Stimulated activated CD8-positive, alpha-beta memory T cell treated with anti-CD3 and anti-CD28 coated beads, Interleukin-2, amount 100 ng/mL, for 1 hour (primary cell): ENCODE data around the gene MPZL3.

Experiments
- DNase-seq, 2 donors: peaks; one replicate each; pipeline ENCODE4 v3.0.0-alpha.2; 2020; ENCODE audit warnings: low read depth in 2 of 2

MPZL3 gene

DNA sequence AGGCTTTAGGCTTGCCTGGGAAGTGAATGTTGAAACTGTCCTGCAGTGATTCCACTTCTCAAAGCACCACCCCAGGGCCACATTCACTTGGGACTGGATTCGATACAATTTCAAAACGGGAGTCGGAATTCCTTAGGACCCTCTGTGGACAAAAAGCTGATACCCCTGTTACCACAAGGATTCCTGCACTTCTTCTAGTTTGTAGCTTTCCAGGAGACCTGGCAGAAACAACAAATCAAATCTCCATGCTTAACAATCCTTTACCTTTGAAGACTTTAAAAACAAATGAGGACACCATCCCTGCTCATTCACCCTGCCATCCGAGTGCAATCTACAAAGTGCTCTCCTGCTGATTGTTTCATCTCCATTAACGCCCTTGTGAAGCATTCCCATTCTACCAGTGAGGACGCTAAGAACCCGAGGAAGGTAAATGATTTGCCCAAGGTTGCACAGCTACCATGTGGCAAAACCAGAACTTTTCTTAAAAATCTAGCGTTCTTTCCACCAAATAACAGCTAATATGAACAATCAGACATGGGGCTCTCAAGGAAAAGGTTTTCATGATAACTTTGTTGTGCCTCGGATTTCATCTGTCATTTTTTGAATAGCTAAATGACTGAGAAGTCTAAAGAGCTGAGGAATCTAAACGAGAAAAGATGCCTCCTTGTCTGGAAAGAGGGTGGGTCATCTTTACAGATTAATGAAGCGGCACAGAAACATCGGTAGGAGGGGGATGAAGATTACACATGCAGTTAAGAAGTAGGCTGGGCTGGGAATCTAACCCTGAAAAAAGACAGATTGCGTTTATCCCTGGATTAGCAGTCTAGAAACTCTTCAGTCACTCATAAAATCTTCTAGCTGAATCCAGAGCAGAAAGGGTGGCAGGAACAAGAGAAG, 12.7 kb upstream of the MPZL3 start:
- DNase-seq, result no peak

DNA sequence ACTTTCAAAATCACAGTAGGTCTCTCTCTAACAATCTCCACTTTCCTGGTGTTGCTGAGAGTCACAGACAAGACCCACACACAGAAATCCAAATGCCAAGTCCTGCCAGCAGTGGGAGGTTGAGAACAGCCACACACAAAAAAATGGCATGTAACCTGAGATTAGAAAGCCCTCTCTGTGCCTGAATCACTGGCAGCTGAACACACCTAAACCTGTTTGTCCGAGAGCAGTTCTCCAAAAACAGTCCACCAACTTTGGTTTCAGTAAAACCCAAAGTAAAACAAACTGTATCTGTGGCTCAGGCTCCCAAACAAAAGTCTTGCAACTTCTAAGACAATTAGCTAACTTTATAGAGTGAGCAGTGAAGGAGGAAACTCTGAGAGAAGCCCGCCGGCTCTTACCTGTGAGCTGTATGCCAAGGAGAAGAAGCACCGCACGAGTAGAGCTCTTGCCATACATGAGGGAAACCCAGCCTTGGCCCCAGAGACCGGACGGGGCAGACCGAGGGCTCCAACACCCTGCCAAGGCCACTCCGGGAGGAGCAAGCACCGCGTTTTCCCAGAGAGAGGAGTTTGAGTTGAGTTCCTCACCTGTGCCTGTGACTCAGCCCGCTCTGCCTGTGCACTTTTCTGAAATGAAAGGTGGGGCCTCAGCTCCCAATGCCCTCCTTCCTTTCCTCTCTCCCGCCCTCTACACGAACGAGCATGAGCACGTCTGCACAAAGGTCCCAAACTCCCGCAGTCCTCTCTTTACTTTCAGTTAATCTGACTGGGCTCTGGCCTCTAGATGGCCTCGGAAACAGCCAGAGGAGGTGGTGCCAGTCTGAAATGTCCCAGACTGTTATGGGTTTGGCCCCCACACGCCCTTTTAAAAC, 11.8 kb upstream of the MPZL3 start, which contains the start of gene MPZL2:
MPZL2 (minus strand) TSS at position 603 of the 874 bp plus-strand sequence; CDS start at position 459, 144 bp downstream.
- DNase-seq, result no peak

DNA sequence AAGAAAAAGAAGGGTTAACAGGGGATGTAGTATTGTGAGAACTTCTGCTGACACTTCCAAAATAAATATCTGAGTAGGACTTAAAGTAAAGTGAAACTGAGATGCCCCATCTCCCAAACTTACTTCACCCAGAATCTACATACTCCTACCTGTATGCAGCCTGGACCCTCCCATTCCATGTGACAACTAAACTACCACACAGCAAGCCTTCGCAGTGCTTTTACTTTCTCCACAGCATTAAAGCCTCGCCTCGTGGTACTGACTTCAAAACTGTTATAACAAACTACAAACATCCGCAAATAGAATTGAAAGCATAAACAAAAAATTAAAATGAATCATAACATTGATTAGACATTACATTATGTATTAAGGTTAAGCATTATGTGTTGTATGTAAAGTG, 10.9 kb upstream of the MPZL3 start:
- no peak for DNase-seq

DNA sequence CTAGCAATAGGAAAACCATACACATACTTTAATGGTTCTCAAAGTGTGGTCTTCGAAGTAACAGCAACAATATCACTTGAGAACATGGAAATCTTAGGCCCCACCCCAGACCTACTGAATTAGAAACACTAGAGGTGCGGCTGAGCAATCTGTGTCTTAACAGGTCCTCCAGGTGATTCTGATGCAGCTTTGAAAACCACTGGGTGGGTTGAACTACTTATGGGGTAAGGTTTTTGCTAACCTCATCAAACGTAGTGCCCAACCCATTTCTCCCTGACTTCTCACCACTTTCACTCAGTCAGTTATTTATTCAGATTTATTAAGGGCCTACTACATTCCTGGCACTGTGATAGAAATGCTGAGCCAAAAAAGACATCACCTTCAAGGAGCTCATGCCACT, 8.2 kb upstream of the MPZL3 start:
- DNase-seq, result no peak

DNA sequence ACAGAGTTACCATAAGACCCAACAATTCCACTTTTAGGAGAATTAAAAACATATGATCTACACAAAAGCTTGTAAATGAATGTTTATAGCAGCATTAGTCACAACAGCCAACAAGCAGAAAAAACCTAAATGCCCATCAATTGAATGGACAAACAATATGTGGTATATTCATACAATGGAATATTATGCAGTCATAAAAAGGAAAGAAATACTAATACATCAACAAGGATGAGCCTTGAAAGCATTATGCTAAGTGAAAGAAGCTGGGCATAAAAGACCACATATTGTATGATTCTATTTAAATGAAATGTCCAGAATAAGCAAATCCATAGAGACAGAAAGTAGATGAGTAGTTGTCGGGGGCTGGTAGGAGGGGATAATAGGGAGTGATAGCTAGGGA, 7.0 kb upstream of the MPZL3 start:
- no peak for DNase-seq

DNA sequence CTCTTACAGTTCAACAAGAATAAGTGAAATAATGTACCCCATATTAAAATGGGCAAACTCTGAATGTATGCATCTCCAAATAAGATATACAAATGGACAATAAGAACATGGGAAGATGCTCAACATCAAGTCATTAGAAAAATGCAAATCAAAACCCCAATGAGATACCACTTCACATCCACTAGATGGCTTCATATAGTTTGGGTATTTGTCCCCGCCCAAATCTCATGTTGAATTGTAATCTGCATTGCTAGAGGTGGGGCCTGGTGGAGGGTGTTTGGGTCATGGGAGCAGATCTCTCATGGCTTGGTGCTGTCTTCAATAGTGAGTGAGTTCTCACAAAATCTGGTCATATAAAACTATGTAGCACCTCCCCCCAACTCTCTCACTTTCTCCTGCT, 6.2 kb upstream of the MPZL3 start:
- DNase-seq, result no peak

DNA sequence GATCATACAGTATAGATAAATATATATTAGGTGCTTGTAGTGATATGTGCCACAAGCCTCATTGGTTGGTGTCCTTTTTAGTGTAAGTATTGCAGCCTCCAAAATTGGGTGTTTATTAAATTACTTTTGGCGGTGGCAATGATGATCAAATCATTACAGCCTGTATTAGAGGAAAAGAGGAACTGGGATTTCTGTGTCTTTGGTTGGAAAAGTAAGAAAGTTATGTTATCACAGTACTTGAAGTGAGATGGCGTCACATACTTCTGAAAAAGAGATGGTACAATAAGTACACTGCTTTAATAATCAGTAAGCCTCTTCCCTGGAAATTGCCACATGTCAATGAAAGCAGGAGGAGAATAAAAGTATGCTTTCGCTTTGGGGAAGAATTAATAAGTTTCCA, 523 bp upstream of the MPZL3 start:
- no peak for DNase-seq

DNA sequence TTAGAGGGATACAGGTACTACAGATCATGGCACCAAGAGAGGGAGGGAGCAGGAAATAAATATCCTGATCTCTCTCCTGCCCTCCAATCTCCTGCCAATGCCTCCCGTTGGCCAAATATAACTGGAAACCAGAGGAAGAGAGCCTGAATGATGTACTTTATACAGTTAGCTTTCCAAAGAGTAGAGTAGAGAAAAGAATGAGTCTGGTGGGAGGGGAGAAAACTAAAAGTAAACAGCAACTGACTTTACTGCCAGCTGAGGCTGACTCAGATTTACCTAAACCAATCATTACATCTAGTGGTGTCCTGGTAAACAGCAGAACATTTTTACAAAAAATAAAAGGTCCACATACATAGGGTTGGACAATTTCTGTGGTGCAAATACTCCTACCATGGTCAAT, 5.1 kb downstream of the MPZL3 start:
- no peak for DNase-seq

DNA sequence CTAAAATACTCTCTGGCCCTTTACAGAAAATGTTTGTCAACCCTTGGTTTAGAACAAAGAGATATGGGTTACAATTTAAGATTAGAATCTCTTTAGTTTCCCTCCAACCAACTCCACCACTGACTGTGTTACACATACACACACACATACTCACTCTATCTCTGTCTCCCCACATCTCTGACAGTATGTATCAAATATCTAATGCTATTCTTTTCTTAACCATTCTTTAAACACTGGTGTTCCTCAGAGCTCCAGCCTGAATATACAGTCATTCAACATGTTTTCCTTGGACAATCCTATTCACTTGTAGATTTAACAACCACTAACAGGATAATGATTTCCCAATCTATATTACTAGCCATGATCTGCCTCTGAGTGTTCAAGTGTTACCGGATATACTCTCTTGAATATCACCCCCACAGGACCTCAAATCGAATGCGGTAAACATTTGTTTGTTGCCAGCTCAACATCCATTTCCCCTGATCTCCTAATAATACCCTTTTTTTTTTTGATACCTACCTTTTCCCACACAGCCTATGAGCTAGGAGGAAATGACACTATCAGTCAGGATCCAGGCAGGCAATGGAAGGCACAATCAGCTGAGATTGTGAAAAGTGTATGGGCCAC, 6.1 kb downstream of the MPZL3 start:
- no peak for DNase-seq

DNA sequence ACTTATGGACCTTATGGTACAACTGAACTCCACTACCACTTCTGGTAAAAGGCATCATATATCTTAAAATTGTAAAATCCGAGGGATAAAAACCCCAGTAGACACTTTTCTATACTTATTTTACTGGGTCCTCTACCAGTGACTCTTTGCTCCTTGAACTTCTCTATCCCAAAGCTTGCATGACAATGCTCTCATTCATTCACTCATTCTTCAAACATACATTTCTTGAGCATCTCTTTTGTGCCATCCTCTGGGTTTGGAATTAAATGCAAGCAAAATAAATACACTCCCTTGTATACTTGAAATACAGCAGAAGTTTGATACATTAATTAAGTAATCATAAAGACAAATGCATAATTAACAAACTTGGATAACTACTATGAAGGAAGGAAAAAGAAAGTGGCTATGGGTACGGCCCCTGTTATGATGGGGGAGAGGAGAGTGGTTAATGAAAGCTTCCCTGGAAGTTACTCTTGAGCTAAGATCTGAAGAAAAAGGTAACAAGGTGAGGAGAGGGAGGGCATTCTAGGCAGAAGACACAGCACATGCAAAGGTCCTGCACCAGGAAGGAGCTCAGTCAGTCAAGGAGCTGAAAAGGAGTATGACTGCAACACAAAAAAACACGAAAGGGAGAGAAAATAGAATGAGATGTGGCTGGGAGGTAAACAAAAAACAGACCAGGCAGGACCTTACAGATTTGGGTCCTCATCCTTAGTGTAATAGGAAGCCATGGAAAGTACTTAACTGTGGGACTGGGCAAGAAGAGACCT, 8.0 kb downstream of the MPZL3 start:
- DNase-seq, result no peak

DNA sequence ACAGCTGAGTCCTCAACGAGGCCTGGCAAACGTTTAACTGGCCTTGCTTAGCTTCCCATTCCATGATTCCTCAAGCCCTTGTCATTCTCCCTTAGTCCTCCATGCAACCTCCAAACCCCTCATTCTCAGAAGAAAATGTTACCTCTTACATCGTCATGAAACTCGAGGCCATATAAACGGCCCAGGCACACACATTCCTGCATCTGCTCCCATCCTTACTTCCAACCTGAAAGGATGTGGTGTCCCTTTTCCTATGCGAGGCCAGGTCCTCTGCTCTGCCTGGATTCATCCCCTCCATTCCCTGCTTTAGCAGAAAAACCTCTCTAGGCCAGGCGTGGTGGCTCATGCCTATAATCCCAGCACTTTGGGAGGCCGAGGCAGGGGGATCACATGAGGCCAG, 9.0 kb downstream of the MPZL3 start:
- DNase-seq, result no peak

DNA sequence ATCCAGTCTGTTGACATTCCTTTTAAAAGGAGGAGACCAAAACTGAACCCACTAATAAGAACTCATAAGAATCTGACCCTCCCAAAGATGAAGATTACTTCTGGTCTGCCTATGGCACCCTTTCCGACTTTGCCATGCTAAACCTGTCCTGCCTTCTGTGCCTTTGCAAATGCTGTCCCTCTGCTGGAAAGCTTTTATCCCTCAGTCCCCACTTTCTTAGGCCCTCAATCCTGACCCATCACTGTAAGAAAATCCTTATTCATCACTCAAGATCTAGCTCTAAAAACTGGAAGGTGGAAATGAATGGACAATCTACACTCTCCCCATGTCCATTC, 10.4 kb downstream of the MPZL3 start:
- no peak for DNase-seq

DNA sequence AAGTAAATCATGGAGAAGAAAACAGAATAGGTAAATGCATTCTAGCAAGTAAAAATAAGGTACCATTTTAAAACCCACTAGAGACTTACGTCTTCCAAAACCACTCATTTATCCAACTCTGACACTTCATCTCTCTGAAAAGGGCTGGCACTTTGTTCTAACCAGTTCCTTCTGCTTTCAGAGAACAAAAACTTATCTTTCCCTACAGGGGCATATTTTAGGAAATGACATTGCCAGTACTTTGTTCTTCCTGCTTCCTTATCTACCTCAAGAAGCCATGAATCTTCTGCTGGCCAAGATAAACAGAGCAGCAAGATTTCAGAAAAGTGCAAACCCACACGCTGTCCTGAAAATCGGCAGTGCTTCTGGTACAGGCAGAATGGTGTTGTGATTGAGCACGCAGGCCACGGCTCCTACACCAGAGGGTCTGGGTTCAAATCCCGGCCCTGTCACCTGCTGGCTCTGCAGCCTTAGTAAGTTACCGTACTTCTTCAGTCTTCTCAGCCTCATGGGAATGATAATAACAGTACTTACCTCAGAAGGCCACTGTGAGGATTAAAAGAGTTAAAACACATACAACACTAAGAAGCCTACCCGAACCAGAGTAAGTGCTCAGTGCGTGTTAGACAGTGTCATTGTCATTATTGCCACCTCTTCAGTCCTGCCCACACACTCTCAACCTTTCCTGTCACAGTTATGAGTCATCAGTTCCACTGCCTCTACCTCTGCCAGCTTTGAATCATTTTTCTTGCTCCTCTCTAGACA, 11.0 kb downstream of the MPZL3 start:
- DNase-seq, result peak; percentile 41 to 48

DNA sequence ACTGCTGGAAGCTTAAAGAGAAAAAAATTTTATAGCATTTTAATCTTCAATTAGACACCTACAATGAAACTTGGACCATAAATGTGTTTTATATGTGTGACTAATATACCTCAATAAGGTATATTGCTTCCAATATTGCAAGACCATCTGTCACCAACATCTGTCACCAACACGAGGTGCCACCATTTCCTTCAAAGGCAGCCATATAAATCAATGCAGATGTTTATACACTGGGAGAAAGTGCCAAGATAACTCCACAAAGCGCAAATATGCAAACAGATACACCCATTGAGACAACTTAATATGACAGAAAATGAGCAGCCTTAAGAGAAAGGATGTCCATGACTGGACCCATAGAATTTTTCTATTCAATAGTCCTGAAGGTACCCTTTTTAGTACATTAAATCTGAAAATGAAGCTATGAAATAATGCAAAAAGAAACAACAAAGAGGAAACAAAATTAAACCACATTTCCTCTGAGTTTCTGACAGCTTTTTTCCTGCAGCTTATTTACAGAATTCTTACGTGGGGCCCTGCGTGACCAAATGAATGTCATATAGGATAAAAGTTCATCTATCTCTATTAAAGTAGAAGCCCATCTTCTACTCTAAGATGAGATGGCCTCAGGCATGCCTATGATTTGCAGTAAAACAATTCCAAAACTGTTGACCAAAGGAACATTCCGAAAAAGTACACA, 12.5 kb downstream of the MPZL3 start:
- DNase-seq, result no peak

DNA sequence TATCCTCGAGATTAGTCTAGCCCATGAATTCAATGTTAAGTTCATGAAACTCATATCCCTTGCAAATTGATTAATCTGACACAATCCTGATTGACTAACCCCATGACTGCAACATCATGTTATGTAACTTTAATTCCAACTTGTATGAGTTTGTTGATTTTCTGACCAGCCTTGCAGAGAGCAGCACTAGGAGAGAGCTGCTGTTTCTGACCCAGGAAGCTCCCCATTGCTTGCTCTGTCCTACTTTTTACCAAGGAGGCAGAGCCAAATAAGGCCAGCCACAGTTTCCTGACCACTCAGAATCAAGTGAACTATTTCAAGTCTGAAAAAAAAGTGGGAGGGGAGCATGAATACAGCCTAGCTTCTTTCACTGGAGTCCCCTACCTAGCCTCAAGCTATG, 13.2 kb downstream of the MPZL3 start:
- no peak for DNase-seq

DNA sequence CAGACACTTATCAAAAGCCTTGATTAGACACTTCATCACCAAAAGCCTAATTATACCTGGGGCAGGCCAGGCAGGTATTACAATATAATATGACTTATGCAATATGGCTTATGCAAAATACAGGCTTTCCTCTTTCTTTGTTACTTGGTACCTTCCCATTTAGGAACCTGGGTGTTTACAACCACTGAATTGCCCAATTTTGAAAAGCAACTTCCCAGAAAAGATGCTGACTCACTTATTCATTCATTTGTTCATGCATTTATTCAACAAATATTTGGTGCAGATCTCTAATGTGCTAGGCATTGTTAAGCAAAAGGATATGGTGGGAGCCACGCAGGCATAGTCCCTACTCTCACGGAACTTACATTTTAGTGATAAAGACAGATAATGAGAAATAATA, 13.7 kb downstream of the MPZL3 start:
- no peak for DNase-seq

DNA sequence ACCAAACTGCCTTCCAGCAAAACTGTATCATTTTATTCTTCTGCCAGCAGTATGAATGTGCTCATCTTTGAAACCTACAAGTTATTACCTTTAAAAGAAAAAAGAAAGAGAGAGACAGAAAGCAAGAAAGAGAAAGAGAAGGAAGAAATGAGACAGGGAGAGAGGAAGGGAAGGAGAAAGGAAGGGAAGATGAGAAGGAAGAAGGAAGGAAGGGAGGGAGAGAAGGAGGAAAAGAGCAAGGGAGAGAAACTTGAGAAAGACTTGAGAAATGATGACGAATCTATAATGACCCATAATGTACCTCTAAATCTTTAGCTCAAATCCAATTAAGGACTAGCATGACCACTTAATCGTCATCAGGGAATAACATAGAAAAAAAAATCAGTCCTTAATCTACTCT, 16.0 kb downstream of the MPZL3 start:
- DNase-seq, result no peak

DNA sequence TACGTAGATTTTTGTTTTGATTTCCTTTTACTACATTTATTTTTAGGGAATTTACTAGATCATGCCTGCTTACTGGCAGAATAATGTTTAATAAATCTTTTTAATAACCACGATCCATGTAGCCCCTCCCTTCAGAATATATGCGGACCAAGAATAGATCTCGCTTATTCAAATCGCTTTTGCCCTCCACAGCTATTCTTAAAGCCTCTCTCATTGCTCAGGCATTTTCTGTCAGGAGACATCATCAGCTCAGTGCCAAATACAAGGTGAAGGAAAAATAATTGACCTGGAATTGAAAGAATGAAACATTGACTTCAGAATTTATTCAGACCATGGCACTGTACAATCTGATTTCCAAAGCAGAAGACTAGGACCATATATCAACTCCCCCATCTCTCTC, 17.3 kb downstream of the MPZL3 start:
- no peak for DNase-seq

DNA sequence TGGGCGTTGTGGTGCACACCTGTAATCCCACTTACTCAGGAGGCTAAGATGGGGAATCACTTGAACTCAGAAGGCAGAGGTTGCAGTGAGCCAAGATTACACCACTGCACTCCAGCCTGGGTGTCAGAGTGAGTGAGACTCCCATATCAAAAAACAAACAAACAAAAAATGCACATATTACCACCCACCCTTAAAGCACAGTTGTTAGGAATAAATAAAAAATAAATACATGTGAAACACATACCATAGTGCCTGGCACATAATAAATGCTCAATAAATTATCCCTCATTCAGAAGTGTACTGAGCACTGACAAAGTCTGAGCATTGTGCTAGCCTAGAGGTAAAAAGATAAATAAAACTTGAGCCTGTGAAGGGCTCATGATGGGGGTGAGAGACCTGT, 18.3 kb downstream of the MPZL3 start:
- DNase-seq, result no peak

DNA sequence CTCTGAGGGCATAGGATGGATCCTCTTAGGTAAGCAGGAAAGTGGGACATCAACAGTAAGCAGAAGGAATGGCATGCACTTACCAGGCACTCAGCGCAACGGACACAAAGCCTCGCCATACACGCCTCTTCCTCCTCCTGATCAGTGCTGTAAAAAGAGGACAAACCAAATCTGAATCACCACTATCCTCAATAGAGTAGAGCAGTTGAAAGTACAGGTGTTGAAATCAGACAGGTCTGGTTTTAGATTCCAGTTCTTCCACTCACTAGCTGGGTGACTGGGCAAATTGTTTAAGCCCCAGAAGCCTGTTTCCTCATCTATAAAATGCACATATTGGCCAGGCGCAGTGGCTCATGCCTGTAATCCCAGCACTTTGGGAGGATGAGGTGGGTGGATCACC, 18.8 kb downstream of the MPZL3 start:
- no peak for DNase-seq
